Measurements from ENCODE around the gene P3R3URF.

P3R3URF gene

GRCh38 chr1:46172321-46172720 lies 4.0 kb downstream of the P3R3URF start:
- DNase-seq (ENCODE audit: low read depth): no peak

- DNase-seq (ENCODE audit: low read depth): no peak
Measured at GRCh38 chr1:46171871-46172270, 4.4 kb downstream of the P3R3URF start.

- DNase-seq (ENCODE audit: low read depth): no peak
Measured at GRCh38 chr1:46171351-46171750, 4.9 kb downstream of the P3R3URF start.

- no peak for DNase-seq (ENCODE audit: low read depth)
Measured at GRCh38 chr1:46169811-46170454, 6.4 kb downstream of the P3R3URF start.

GRCh38 chr1:46168477-46168876 lies 7.8 kb downstream of the P3R3URF start:
- no peak for DNase-seq (ENCODE audit: low read depth)

- DNase-seq (ENCODE audit: low read depth): no peak
Measured at GRCh38 chr1:46166521-46167462, 9.5 kb downstream of the P3R3URF start.

GRCh38 chr1:46160212-46160611 lies 16.1 kb downstream of the P3R3URF start:
- no peak for DNase-seq (ENCODE audit: low read depth)

GRCh38 chr1:46159516-46159915 lies 16.8 kb downstream of the P3R3URF start:
- no peak for DNase-seq (ENCODE audit: low read depth)

- DNase-seq (ENCODE audit: low read depth): no peak
Measured at GRCh38 chr1:46158312-46159281, 17.7 kb downstream of the P3R3URF start.

- DNase-seq (ENCODE audit: low read depth): no peak
Measured at GRCh38 chr1:46157916-46158311, 18.4 kb downstream of the P3R3URF start.

- DNase-seq (ENCODE audit: low read depth): no peak
Measured at GRCh38 chr1:46153732-46154131, 22.6 kb downstream of the P3R3URF start.

- DNase-seq (ENCODE audit: low read depth): no peak
Measured at GRCh38 chr1:46153228-46153627, 23.1 kb downstream of the P3R3URF start.

GRCh38 chr1:46152016-46152415 lies 24.3 kb downstream of the P3R3URF start:
- no peak for DNase-seq (ENCODE audit: low read depth)

- DNase-seq (ENCODE audit: low read depth): no peak
Measured at GRCh38 chr1:46150085-46150484, 26.2 kb downstream of the P3R3URF start.

GRCh38 chr1:46148318-46148717 lies 28.0 kb downstream of the P3R3URF start:
- DNase-seq (ENCODE audit: low read depth): no peak

- no peak for DNase-seq (ENCODE audit: low read depth)
Measured at GRCh38 chr1:46137916-46138315, 38.4 kb downstream of the P3R3URF start.

GRCh38 chr1:46136711-46137110 lies 39.6 kb downstream of the P3R3URF start:
- no peak for DNase-seq (ENCODE audit: low read depth)

- no peak for DNase-seq (ENCODE audit: low read depth)
Measured at GRCh38 chr1:46134660-46135331, 41.5 kb downstream of the P3R3URF start.

GRCh38 chr1:46133781-46134350 lies 42.4 kb downstream of the P3R3URF start:
- no peak for DNase-seq (ENCODE audit: low read depth)

- DNase-seq (ENCODE audit: low read depth): peak; percentile 23
Measured at GRCh38 chr1:46133181-46133658, 43.1 kb downstream of the P3R3URF start.

Data from stimulated activated CD8-positive, alpha-beta memory T cell treated with anti-CD3 and anti-CD28 coated beads, Interleukin-15, amount 100 ng/mL, for 24 hours (primary cell).